ENCODE measurements around the gene PHACTR3.

The PHACTR3 gene

DNA sequence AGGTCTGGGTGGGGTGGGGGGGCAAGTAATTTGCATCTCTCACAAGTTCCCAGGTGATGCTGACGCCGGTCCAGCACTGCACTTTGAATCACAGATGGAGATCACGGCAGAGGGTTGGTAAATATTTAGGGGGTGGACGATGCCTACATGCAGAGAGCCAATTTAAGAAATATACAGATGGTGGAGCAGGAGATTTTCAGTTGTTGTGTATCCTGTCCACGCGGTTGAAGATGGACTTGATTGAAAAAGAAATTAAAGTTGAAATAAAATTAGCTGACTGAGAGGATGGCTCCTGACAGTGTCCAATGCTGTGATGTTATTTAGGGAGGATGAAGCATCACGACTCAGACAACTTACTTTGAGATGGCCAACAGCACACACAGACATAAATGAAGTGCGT is 74.6 kb downstream of the PHACTR3 start:
- no peak for TF ChIP-seq ZFX (IDR thresholded peaks at IDR 0.05; ENCODE audit: borderline replicate concordance)
- TF ChIP-seq, protein P1, sequence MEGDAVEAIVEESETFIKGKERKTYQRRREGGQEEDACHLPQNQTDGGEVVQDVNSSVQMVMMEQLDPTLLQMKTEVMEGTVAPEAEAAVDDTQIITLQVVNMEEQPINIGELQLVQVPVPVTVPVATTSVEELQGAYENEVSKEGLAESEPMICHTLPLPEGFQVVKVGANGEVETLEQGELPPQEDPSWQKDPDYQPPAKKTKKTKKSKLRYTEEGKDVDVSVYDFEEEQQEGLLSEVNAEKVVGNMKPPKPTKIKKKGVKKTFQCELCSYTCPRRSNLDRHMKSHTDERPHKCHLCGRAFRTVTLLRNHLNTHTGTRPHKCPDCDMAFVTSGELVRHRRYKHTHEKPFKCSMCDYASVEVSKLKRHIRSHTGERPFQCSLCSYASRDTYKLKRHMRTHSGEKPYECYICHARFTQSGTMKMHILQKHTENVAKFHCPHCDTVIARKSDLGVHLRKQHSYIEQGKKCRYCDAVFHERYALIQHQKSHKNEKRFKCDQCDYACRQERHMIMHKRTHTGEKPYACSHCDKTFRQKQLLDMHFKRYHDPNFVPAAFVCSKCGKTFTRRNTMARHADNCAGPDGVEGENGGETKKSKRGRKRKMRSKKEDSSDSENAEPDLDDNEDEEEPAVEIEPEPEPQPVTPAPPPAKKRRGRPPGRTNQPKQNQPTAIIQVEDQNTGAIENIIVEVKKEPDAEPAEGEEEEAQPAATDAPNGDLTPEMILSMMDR (IDR thresholded peaks at IDR 0.05), result no peak
- H3K27ac ChIP-seq, result no peak overlapping the region

DNA sequence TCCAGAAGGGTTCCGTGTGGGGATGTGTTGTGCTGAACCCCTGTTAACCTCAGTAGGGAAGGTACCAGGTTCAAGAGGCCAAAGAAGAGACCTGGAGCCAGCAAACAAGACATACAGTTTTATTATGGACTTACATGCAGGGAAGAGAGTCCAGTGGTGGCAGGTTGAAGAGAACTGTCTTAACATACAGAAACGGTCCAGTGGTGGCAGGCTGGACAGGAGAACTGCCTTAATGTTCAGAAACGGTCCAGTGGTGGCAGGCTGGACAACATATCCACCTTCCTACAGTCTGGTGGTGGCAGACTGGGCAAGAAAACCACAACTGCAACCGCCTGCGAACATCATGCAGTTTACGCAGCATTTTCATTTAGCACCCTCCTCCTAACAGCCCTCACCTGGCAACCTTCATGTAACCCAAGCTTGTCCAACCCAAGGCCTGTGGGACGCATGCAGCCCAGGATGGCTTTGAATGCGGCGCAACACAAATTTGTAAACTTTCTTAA is 75.9 kb downstream of the PHACTR3 start:
- no peak overlapping the region for H3K27ac ChIP-seq
- TF ChIP-seq, protein P1 (IDR thresholded peaks at IDR 0.05), result no peak
- no peak for TF ChIP-seq ZFX (IDR thresholded peaks at IDR 0.05; ENCODE audit: borderline replicate concordance)

DNA sequence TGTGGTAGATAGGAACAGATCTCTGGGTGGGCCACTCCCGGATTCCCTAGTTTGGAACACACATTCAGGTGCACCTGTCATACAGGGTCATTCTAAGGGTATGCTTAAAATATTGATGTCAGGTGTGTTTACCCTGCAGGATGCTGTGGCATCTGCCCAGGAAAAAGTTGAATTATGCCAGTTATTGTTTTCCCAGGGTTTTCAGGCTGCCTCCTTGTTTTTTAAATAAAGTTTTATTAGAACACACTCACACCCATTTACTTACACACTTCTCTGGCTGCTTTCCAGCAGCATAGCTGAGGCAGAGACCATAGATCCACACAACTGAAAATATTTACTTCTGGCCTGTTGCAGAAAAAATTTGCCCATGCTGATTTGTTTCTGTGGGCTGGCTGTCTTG is 76.5 kb downstream of the PHACTR3 start:
- no peak overlapping the region for H3K27ac ChIP-seq
- no peak for TF ChIP-seq ZFX (IDR thresholded peaks at IDR 0.05; ENCODE audit: borderline replicate concordance)
- TF ChIP-seq, protein P1 (IDR thresholded peaks at IDR 0.05), result no peak

DNA sequence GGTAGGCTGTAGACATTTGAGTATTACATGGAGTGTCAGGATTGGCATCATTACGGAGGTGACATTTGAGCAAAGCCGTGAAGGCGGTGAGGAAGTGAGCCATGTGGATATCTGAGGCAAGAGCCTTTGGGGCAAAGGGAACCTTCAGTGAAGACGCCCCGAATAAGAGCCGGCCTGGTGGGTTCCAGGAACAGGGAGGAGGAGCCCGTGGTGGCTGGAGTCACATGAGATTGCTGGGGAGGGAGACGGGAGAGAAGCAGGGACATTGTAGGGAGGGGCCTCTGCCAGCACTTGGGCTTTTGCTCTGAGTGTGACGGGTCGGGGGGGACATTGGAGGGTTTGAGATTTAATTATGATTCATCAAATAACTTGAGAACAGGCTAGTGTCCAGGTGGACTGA is 78.3 kb downstream of the PHACTR3 start:
- no peak for TF ChIP-seq ZFX (IDR thresholded peaks at IDR 0.05; ENCODE audit: borderline replicate concordance)
- TF ChIP-seq, protein P1 (IDR thresholded peaks at IDR 0.05), result no peak
- no peak overlapping the region for H3K27ac ChIP-seq

DNA sequence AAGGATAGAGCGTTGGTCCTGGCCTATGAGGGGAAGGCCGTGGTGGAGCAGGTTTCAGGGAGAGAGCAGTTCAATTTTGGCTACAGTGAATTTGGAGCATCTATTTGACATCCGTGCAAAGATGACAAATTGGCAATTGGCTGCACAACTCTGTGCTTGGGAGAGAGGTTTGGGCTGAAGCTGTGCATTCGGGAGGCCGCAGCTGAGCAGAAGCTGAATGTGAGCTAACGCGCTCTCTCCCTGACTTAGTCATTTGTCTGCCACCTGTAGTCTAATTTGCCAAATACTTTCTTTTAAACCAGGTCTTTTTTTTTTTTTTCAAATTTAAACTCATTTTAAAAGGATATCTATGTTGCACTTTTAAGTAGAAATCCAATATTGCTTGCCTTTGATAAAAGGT is 78.8 kb downstream of the PHACTR3 start:
- no peak overlapping the region for H3K27ac ChIP-seq
- TF ChIP-seq, protein P1 (IDR thresholded peaks at IDR 0.05), result no peak
- no peak for TF ChIP-seq ZFX (IDR thresholded peaks at IDR 0.05; ENCODE audit: borderline replicate concordance)

DNA sequence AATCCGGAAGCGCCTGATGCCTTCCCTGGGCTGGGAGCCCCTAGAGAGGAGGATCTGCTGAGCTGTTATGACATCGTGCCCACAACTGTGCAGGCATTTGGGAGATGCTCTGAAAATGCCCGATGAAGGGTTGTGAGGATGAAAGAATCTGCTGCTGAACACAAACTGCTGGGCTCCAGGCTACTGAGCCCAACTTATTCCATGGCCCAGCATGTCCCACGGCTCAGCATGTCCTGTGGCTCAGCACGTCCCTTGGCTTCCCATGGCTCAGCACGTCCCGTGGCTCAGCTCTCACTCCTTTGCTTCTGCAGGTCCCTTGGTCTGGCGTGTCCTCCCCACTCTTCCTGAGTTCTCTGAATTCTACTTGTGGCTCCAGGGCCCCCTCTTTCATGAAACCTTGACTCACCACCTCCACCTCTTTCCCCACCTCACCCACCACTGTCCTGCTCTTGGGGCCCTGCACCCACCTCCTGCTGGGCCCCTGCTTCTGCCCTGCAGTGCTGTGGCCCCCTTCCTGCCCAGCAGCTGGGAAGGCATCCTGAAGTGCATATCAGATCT is 80.4 kb downstream of the PHACTR3 start:
- TF ChIP-seq, protein P1 (IDR thresholded peaks at IDR 0.05), result no peak
- no peak for TF ChIP-seq ZFX (IDR thresholded peaks at IDR 0.05; ENCODE audit: borderline replicate concordance)
- H3K27ac ChIP-seq, result no peak overlapping the region

DNA sequence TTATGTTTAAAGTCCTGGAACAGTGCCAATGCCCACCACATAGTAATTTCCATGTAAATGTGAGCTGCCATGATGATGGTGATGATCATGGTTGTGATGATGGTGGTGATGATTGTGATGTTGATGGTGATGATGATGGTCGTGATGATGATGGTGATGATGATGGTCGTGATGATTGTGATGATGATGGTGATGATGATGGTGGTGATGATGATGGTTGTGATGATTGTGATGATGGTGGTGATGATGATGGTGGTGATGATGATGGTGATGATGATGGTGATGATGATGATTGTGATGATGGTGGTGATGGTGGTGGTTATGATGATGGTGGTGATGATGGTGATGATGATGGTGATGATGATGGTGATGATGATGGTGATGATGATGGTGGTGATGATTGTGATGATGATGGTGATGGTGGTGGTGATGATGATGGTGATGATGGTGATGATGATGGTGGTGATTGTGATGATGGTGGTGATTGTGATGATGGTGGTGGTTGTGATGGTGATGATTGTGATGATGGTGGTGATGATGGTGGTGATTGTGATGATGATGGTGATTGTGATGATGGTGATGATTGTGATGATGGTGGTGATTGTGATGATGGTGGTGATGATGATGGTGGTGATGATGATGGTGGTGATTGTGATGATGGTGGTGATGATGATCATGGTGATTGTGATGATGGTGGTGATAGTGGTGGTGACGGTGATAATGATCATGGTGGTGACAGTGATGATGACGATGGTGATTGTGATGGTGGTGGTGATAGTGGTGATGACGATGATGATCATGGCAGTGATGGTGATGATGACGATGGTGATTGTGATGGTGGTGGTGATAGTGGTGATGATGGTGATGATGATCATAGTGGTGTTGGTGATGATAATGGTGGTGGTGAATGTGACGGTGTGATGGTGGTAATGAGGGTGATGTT is 82.3 kb downstream of the PHACTR3 start:
- TF ChIP-seq, protein P1 (IDR thresholded peaks at IDR 0.05), result no peak
- no peak for TF ChIP-seq ZFX (IDR thresholded peaks at IDR 0.05; ENCODE audit: borderline replicate concordance)
- no peak overlapping the region for H3K27ac ChIP-seq
